Hepatocyte (in vitro differentiated cells): Measurements from ENCODE around the gene SH2D7.

Experiments
- CTCF ChIP-seq: fragments of 200-600 bp; sonication (generic); IDR thresholded peaks from 2 replicates; pipeline ENCODE4 v1.5.1; 2016; ENCODE audit warnings: antibody characterized with exemption, mild to moderate bottlenecking; ENCODE audit not compliant: poor library complexity
- EZH2 ChIP-seq: fragments of 200-600 bp; sonication (generic); IDR thresholded peaks from 2 replicates; pipeline ENCODE4 v1.6.1; 2016; ENCODE audit warnings: antibody characterized with exemption, mild to moderate bottlenecking, borderline replicate concordance
- EZH2phosphoT487 ChIP-seq: fragments of 200-600 bp; sonication (generic); IDR thresholded peaks from one replicate; pipeline ENCODE4 v1.6.1; 2018; ENCODE audit warnings: antibody characterized with exemption, mild to moderate bottlenecking, low read depth, moderate library complexity; ENCODE audit not compliant: unreplicated experiment, severe bottlenecking

- TF ChIP-seq CTCF (no peak), EZH2 (no peak), EZH2phosphoT487 (no peak)
Measured at GRCh38 chr15:78063217-78063616, 29.1 kb upstream of the SH2D7 start.
